Inferior parietal cortex (tissue), 1 donor: Measurements from ENCODE around the gene ANXA8.
"Not testable (repeated sequence)": the region's sequence is repeated elsewhere in the genome, so short reads cannot be mapped to it uniquely, and the experiment has no call there.

Experiments
- DNase-seq: peaks from one replicate; pipeline ENCODE4 v3.0.0-alpha.2; 2016; ENCODE audit errors: extremely low spot score

Gene ANXA8, protein sequence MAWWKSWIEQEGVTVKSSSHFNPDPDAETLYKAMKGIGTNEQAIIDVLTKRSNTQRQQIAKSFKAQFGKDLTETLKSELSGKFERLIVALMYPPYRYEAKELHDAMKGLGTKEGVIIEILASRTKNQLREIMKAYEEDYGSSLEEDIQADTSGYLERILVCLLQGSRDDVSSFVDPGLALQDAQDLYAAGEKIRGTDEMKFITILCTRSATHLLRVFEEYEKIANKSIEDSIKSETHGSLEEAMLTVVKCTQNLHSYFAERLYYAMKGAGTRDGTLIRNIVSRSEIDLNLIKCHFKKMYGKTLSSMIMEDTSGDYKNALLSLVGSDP

DNA sequence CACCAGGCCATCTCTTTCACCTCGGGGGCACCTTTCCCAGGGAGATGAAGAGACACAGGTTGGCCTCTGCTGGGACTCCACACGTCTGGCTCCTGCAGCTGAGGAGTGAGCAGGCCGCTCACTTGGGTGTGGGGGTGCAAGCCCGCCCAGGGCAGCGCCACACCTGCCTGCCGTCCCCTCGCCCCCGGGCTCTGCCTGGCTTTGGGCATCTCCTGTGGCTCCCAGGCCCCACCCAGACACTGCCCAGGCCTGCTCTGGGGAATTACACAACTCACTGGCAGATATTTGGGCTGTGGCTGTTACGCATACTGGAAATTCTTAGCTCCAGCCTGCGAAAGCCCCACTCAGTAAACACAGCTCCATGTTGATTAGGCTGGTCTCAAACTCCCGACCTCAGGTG is at the start of gene ANXA8:
ANXA8 (minus strand) TSS at position 193 of the 400 bp plus-strand sequence; CDS start at position 11, 182 bp downstream.
- DNase-seq: not testable (repeated sequence)

DNA sequence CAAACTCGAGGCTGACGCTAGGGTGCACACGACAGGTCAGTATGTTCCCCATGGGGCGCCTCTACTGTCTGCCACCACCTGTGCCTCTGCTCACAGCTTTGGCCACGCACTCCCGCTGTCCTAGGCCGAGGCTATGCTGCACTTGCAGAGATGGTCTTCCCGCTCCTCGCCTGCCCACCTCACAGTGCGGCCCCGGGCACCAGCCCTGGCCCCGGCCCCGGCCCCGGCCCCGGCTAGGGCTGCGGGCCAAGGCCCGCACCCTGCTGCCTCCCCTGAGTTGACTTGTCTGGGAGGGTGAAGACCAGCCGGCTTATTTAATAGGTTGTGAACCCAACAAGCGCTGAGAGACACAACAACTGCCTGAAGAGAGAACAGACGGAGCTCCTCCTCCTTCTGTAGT is 39.6 kb upstream of the ANXA8 start, which contains the start of gene AGAP9:
AGAP9 (minus strand) TSS at position 164 of the 400 bp plus-strand sequence; CDS start at position 52, 112 bp downstream.
- DNase-seq: not testable (repeated sequence)

DNA sequence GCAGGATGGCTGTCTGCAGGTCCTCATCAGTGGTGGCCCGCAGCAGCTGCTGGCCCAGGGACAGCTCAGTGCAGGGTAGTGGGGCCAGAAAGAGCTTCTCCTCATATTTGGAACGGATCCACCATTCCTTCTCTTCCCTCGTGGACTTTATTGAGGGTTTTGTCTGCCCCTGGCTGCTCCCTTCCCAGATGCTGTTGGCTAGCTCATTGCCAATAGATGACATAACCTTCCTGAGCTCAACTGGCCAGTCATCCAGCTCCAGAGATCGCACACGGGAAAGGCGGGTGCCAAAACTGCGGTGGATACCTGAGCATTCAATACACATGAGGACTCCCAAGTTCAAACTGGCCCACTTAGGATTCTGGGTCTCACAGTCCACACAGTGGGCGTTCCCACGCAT is 18.4 kb upstream of the ANXA8 start:
- not testable (repeated sequence) for DNase-seq

DNA sequence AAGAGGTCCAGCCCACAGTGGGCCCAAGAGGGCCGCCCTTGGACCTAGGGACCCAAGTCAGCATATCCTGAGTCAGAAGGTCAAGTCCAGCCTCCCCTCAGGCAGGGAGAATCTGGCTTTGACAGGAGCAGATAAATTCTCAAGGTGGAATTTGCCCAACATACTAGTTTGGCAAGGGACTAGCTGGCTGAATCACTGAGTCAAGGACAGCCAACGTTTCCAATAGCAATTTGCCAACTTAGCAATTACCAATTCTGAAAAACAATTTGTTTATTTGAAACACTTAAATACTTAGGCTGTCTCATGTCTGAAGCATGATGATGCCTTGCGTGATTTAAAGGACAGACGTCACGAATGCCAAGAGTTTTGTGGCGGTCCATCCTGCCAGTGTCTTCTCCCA is 10.3 kb upstream of the ANXA8 start:
- not testable (repeated sequence) for DNase-seq

DNA sequence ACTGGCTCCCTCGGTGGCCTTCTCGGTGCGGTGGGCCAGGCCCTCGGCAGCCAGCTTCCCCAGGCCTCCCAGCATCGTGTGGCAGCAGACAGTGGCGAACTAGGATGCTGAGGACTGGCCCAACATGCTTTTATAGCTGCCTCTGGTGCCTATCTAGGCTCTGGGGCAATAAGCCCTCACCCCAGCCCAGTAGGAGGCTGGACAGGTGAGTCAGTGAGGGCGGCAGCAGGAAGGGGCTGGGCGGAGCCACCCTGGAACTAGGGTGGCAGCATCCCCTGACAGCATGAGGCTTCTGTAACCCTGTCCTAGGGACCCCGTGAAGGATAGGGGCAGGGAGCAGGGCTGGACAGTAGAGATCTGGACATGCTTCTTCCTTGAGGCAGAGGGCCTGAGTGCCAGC is 7.7 kb upstream of the ANXA8 start, which contains the start of gene FAM25G:
FAM25G (minus strand) TSS at position 101 of the 400 bp plus-strand sequence; CDS start at position 75, 26 bp downstream.
- DNase-seq: not testable (repeated sequence)

DNA sequence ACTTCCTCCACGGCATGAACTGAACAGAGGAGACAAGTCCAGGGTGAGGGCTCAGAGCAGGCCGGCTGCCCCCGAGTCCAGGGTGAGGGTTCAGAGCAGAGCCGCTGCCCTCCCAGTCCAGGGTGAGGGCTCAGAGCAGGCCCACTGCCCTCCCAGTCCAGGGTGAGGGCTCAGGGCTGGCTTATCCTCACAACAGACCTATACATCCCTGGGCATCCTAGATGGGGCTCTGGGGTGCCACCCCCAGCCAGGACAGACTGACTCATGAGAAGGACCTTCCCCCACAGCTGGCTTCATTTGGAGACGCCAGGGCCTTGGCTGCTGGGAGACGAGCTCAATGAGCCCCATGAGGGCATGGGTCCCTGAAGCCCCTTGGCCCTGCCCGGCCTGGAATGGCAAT is 5.7 kb upstream of the ANXA8 start:
- DNase-seq: not testable (repeated sequence)

DNA sequence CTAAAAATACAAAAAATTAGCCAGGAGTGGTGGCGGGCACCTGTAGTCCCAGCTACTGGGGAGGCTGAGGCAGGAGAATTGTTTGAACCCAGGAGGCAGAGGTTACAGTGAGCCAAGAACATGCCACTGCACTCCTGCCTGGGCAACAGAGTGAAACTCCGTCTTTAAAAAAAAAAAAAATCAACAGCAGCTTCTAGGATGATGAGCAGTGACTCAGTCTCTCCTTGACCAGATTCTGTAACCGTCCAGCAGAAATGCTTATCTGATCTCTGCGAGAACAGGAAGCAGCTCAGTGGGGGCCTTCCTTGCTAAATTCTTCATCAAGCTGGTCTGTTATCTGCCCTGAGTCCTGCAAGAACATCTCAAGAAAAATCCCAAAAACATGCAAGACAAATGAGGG is 2.0 kb upstream of the ANXA8 start:
- DNase-seq: not testable (repeated sequence)

DNA sequence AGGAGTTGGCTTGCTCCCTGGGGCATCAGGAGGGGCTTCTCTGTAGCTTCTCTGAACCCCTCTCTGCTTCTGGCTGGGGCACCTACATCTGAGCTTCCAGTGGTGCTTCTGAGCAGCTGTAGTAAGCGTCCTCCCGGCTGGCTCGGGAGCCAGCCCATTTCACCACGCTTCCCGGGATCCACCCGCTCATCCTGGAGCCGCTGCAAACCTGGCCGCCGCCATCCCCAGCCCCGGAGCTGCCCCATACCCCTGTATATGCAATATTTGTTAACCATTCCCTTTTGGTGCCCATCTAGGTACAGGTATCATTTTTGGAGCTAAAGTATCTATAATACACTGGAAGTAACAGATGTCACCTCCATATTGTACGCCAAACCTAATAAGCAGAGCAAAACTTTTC is 871 bp upstream of the ANXA8 start:
- not testable (repeated sequence) for DNase-seq

DNA sequence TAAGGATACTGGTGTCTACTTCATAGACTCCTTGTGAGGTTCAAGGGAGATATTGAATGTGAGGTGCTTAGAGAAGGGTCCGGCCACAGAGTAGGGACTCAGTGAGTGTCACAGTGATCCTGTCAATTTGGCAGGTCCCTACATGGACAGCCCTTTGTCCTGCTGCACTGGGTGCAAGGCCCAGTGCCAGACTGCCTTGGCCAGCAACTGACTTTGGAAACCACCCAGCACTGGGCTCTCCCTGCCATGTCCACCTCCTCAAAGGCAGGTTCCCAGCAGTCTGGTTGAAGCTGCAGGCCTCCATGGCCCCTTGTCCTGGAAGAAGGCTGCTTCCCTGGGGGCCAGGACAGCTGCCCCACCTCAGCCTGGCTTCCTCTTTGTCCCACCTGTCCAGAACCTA is 1.5 kb downstream of the ANXA8 start:
- DNase-seq: not testable (repeated sequence)

DNA sequence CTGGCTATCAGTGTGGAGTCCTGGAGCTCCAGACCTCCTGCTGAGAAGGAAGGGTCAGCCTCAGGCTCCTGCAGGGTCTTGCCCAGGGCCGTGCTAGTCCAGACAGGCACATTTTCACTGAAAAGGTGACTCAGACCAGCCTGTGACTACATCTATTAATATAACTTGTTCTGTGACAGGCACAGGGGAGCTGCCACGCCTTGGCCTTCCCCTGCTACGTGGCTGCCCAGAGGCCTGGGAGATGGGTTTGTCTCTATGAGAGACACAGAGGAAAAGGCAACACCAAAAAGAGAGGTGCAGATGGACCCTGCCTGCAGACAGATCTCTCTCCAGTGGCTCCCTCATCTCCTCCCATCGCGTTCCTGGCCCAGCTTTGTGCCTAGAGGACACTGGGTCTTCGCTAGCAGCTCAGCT is 2.1 kb downstream of the ANXA8 start:
- DNase-seq: not testable (repeated sequence)

DNA sequence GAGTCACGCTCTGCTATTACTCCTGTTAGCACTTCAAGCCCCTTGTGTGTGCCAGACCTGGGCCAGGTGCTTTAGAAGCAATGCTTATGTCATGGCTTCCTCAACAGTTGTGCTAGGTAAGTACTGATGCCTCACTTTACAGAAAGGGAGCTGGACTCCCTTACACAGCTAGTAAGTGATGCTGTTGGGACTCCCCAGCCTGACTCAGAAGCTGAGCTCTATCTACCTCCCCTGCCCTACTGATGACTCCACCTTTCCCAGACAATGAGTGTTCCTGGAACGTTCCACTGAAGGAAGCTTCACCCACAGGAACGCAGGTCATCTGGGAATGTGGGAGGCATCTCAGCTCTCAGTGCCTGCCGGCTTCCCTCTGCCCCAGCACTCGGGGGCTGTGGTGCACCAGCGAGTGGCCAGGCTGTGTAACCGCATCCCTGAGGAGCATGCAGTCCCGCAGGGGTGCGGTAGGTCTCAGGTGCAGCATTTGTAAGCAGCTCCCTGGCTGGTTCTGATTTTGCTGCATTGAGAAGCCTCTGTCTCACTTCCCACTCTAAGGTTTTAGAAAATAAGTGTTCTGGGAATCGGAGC is 2.6 kb downstream of the ANXA8 start:
- DNase-seq: not testable (repeated sequence)

DNA sequence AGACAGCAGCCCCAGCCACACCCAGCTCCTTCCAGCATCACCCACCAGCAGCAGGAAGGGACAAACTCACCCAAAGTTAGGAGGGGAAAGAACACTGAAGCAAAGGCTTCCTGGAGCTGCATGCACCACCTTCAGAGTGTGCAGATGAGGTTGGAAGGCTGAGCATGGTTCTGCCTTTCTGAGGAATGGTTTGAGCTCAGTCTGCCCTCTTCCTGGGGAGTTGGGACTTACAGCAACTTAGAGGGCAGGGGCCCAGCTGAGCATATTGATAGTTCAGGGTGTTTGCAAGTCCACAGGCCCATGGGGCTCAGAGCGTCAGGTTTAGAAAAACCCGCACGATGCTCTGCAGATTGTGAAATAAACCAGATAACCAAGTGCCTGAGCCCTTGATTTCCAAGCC is 3.8 kb downstream of the ANXA8 start:
- DNase-seq: not testable (repeated sequence)

DNA sequence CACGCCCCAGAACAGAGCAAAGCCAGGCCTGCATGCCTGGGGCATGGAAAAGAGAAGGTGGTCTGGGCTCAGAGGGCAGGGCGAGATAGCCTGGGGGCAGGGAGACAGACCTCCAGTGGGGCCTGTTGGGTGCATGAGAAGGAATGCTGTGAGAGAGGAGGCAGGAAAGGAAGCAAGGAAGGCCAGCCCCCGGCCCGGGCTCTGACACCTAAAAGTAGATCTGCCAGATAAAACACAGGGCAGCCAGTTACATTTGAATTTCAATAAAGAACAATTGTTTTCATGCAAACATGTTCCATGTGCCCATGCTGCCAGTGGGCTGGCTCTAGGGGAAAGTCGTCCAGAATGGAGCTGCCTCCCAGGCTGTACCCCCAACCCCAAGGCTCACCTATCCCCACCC is 5.8 kb downstream of the ANXA8 start:
- DNase-seq: not testable (repeated sequence)

DNA sequence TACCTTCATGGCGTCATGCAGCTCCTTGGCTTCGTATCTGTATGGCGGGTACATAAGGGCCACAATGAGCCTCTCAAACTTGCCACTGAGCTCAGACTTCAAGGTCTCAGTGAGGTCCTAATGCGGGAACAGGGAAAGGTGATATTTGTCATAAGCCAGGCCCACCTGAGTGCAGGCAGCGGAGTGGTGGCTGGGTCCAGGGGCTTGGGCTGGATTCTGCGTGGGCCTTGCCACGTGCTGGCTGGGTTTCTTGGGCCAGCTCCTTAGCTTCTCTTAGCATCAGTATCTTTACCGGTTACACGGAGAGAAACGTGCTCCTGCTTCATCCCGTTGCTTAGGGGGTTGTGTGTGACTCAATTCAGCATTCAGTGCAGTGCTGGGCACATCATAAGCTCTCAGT is 6.8 kb downstream of the ANXA8 start:
- DNase-seq: not testable (repeated sequence)

DNA sequence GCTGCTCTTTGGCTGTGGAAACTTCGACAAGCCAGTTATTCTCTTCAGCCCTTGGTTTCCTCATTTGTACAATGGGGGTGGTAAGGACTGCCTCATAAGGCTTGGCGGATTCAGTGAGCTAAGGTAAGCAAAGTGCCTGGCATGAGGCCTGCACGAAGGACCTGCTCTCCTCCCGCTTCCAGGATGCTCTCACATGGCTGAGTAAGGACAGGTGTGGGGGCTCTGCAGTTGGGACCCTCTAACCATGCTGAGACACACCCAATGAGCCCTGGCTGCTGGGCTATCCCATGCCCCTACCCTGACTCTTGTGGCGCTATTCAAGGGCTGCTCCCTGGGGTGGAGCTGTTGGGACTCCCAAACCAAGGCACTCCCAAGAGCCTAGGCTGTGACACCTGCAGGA is 8.8 kb downstream of the ANXA8 start:
- not testable (repeated sequence) for DNase-seq

DNA sequence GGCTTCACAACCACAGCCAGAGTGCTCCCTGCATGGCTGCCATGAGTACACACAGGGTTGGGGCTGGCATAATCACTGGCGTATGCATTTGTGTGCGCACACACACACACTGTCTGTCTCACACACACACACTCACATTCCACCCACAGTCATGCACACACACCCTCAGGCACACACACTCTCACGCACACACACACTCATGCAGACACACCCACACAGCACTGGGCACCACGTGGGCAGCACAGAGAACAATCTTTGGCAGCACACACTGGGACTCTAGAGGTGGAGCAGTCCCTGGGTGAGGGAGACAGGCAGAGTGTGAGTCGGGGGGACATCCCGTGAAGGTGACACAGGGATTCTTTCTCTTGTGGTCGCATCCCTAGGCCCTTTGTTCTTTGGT is 10.4 kb downstream of the ANXA8 start:
- not testable (repeated sequence) for DNase-seq

DNA sequence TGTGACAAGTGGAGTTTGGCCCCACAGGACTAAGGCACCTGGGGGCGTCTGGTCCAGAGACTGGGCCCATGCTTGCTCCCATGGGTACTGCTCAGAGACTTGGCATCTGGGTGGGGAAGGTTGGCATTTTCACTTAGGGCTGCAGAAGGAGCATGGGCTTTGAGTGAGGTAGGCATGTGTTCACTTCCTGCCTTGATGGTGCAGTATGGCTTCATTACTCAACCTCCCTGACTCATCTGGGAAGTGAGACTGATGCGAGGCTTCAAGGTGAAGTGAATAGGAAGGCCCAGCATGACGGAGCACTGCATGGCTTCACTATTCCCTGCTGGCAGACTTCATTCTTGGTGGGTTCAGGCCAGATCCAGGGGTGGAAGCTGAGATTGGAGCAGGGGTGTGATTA is 11.3 kb downstream of the ANXA8 start:
- DNase-seq: not testable (repeated sequence)

DNA sequence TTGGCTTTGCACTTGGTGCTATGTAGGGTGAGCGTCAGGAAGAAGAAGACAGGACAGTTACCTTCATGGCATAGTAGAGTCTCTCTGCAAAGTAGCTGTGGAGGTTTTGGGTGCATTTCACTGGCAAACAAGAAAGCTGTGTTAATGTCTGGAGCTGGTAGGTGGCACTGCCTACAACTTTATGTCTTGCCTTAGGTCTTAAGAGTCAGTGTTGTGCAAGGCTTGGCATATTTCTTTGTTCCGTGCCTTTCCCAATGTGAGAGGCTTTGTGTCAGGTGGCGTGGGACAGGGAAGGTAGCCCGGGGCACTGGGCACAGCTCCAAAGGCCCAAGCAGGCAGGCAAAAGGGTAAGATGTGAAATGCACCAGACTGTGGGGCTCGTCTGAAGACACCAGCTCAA is 11.8 kb downstream of the ANXA8 start:
- DNase-seq: not testable (repeated sequence)

DNA sequence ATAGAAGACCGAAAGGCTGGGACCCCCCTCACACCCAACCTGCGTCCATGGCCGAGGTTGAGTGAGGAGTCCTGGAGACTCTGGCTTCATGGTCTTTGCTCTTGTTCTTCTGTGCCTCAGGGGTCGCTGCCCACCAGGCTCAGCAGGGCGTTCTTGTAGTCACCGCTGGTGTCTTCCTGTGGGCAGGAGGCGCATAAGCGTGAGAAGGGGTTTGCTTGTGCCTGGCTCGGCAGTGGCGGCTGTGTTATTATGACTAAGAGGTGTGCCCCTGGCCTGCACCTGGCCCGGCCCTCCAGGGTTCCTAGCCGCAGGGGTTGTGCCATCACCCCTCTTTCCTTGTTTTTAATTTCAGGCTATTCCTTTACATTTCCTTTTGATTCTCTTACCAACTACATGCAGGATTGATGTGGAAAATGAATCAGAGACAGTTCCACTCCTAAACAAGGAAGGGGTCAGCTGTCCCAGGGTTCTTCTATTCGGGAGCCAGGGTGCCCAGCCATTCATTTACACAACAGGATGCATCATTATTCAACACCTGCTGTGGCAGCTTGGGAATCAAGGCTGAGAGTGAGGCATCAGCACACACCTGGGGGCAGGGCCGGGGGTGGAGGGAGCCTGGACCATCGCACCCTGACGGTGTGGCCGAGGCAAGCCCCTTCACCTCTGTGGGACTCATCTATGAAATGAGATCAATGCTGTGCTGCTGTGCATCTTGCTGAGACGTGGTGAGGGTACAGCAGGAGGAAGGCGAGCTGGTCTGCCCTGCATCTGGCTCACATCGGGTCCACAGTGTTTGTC is 15.0 kb downstream of the ANXA8 start:
- not testable (repeated sequence) for DNase-seq

DNA sequence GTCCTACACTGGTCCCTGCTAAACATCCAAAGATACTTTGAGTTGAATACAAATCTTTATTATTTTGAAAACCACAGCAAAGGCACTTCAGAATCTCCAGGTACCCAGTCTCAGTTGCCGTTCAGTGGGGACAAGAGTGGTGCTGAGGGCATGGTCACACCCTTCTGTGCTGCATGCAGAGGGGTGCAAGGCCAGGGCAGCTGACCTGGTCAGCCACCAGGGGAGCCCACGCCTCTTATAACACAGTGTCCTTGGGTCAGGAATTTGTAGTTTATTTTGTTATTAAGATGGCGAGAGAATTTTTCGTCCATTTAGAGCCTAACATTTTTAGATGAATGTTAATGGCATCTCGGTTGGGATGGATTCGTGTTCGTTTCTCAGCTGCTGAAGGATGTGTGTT is 16.0 kb downstream of the ANXA8 start:
- DNase-seq: not testable (repeated sequence)

DNA sequence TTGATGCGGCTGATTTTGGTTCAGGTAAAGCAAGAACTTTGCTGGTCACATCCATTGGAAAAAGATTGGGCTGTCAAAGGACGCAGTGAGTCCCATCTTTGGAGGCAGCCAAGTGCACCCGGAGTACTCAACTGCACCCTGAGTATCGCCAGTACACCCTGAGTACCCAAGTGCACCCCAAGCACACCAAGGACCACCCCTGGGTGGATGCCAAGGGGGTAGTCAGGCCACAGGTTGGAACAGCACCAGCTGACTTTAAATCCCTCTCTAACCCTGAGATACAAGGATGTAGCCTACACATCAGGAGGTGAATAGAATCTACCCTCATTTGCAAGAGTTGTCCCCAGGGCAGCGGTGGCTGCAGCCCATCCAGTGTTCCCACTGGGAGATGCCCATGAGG is 16.5 kb downstream of the ANXA8 start:
- DNase-seq: not testable (repeated sequence)
